ENCODE results near the gene PLEKHA7.

The PLEKHA7 gene

DNA sequence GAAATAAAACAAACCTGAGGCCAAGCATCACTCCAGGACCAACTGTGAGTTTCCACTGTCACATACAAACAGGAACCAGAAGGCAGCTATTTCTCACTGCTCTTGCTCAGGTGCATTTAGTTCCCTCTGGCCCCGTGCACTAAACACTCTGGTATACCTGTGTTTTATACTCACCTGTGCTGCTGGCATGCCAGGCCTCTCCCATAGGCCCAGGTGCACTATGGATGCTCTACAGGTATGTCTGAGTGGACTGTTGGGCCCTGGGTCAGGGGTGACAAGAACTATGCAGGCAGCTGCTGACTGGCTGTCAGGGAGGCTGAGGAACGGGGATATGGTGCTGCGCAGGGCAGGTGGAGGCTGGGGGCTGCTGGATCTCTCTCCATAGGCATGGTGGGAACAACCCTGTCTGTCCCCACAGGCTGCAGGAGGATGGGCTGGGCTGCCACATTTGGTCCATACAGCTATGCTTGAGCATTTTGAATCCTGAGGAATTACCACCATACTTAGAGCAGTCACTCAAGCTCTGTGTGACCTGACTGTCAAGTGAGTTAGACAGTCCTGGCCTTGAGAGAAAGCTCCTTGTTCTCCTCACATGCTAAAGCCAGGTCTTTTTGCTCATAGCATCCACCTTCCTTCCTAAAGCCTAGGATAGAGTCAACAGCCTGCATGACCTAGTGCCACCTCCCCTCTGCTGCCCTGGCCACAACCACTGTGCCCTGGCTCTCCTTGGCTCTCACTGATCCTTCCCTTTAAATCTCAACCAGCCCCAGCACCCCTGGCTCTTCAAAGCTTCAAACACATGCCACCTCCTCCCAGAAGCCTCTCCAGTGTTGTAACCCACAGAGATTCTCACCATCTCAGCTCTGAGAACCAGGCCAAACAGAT lies 202.8 kb downstream of the PLEKHA7 start:
- no peak for DNase-seq (ENCODE audit: low read depth)
- TF ChIP-seq, protein P1, sequence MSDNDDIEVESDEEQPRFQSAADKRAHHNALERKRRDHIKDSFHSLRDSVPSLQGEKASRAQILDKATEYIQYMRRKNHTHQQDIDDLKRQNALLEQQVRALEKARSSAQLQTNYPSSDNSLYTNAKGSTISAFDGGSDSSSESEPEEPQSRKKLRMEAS (IDR thresholded peaks at IDR 0.05; ENCODE audit: low read depth, low read length): no peak
- TF ChIP-seq, protein P2, sequence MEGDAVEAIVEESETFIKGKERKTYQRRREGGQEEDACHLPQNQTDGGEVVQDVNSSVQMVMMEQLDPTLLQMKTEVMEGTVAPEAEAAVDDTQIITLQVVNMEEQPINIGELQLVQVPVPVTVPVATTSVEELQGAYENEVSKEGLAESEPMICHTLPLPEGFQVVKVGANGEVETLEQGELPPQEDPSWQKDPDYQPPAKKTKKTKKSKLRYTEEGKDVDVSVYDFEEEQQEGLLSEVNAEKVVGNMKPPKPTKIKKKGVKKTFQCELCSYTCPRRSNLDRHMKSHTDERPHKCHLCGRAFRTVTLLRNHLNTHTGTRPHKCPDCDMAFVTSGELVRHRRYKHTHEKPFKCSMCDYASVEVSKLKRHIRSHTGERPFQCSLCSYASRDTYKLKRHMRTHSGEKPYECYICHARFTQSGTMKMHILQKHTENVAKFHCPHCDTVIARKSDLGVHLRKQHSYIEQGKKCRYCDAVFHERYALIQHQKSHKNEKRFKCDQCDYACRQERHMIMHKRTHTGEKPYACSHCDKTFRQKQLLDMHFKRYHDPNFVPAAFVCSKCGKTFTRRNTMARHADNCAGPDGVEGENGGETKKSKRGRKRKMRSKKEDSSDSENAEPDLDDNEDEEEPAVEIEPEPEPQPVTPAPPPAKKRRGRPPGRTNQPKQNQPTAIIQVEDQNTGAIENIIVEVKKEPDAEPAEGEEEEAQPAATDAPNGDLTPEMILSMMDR (IDR thresholded peaks at IDR 0.05; ENCODE audit: low read depth, low read length): no peak
- TF ChIP-seq POLR2A (IDR thresholded peaks at IDR 0.05; ENCODE audit: extremely low read depth, insufficient read length) (no peak), MYC (IDR thresholded peaks at IDR 0.05; ENCODE audit: low read depth, low read length) (no peak)
- H3K4me3 ChIP-seq (ENCODE audit: low read depth, low read length): no peak overlapping the region

DNA sequence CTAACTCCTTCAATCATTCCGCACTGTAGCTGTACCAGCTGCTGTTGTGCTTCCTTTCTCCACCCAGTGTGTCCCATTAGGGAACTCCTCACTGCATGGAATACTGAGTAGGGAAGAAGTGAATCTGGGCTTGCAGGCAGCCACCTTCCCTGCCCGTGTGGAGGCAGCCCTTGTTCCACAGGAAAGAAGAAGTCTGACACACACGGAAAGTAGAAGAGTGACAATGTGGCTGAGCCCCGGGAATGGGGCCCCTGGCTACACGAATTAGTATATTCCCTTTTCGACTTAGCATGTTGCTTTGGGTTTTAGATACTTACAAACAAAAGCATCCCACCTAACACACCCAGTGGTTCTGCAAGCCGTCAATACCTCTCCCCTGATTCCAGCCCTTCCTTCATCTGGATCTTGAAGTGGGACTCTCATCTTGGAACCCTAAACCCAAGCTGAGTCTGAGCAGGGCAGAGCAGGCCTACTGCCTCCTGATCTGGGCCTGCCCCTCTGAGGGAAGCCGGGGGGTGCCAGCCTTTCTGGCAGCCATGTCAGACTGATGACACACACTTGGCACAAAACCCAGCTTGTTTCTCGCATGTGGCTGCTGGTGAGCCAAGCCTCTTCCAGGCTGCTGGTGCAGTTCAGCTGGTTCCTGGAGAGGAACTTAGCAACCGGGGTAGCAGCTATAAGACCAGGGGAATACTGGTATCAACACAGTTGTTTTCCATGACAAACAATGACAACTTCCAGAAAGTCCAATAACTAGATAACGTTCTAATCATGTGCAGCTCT lies 204.1 kb downstream of the PLEKHA7 start:
- TF ChIP-seq POLR2A (IDR thresholded peaks at IDR 0.05; ENCODE audit: extremely low read depth, insufficient read length) (no peak), MYC (IDR thresholded peaks at IDR 0.05; ENCODE audit: low read depth, low read length) (no peak)
- TF ChIP-seq, protein P2 (IDR thresholded peaks at IDR 0.05; ENCODE audit: low read depth, low read length): no peak
- TF ChIP-seq, protein P1 (IDR thresholded peaks at IDR 0.05; ENCODE audit: low read depth, low read length): no peak
- no peak for DNase-seq (ENCODE audit: low read depth)
- no peak overlapping the region for H3K4me3 ChIP-seq (ENCODE audit: low read depth, low read length)

DNA sequence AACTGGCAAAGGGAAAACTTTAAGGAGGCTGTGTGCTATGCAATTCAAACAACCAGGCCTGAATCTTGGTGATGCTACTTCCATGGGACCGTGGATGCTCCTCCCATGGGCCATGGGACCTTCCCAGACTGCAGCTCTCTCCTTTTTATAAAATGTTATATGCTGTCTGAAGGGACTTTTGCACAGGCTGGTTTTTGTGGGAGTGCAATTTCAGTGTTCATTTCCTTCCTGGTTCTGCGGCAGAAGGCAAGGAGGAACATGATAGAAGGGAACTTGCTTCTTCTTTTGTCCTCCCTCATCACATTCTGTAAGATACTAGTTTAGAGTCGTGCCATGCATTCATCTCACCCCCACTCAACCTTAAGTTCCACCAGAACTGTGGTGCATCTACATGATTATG lies 206.9 kb downstream of the PLEKHA7 start:
- peak; percentile 48 for DNase-seq (ENCODE audit: low read depth)
- H3K4me3 ChIP-seq (ENCODE audit: low read depth, low read length): no peak overlapping the region
- TF ChIP-seq, protein P1 (IDR thresholded peaks at IDR 0.05; ENCODE audit: low read depth, low read length): no peak
- TF ChIP-seq, protein P2 (IDR thresholded peaks at IDR 0.05; ENCODE audit: low read depth, low read length): no peak
- TF ChIP-seq POLR2A (IDR thresholded peaks at IDR 0.05; ENCODE audit: extremely low read depth, insufficient read length) (no peak), MYC (IDR thresholded peaks at IDR 0.05; ENCODE audit: low read depth, low read length) (no peak)

DNA sequence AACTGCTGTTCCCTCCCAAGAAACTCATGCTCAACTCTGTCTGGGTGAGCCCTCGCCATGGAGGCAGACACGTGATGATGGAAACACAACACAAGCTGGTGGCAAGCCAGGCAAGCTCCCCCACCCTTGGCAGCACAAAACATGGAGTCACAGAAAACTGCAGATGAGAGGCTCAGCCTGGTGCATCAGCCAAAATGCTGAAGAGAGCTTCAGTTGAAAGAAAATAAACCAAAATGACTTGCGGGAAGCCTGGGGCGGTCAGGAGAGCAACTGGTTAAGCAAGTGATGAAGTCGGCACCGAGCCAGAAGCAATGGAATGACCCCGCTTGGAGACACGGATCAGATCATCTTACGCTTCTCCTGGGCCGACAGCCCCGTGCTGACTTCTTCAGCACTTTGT lies 207.4 kb downstream of the PLEKHA7 start:
- DNase-seq (ENCODE audit: low read depth): no peak
- H3K4me3 ChIP-seq (ENCODE audit: low read depth, low read length): no peak overlapping the region
- TF ChIP-seq, protein P2 (IDR thresholded peaks at IDR 0.05; ENCODE audit: low read depth, low read length): no peak
- TF ChIP-seq MYC (IDR thresholded peaks at IDR 0.05; ENCODE audit: low read depth, low read length) (no peak), POLR2A (IDR thresholded peaks at IDR 0.05; ENCODE audit: extremely low read depth, insufficient read length) (no peak)
- TF ChIP-seq, protein P1 (IDR thresholded peaks at IDR 0.05; ENCODE audit: low read depth, low read length): no peak

DNA sequence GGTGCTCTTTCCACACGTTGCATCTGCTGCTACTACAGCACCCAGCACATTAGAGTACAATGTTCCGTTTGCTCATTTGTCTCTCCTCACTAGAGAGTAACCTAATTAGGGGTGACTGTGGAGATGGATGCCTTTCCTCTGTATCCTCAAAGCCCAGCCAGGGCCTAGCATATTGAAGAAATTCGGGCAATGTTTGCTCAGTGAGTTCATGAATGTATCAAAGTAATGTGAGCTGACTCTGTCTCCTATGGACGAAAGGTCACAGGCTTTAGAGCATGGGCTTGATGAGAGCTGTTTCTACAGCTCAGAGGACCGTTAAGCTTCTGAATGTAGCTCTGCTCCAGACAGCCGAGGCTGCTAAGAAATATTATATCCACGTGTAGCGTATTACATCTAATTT lies 208.3 kb downstream of the PLEKHA7 start:
- TF ChIP-seq MYC (IDR thresholded peaks at IDR 0.05; ENCODE audit: low read depth, low read length): no peak
- TF ChIP-seq, protein P1 (IDR thresholded peaks at IDR 0.05; ENCODE audit: low read depth, low read length): no peak
- DNase-seq (ENCODE audit: low read depth): no peak
- H3K4me3 ChIP-seq (ENCODE audit: low read depth, low read length): no peak overlapping the region
